Activated CD8-positive, alpha-beta memory T cell treated with anti-CD3 and anti-CD28 coated beads for 36 hours (primary cell): Measurements from ENCODE around the gene B3GNT4. TPM values are rescaled to one million over a fixed set of nuclear protein-coding genes. Genes with fewer than 3 reads are reported as not detected.
"Not testable (repeated sequence)": the region's sequence is repeated elsewhere in the genome, so short reads cannot be mapped to it uniquely, and the experiment has no call there.

Source experiments
- CTCF ChIA-PET: fragments of 350-600 bp; sonication (Branson Sonifier 250); formaldehyde crosslinking; loops from one replicate; lab custom pipeline; 2021; ENCODE audit warnings: antibody characterized with exemption; lab: Charles Lee
- POLR2A ChIA-PET: fragments of 350-600 bp; sonication (Branson Sonifier 250); formaldehyde crosslinking; loops from one replicate; lab custom pipeline; 2021; ENCODE audit warnings: antibody characterized with exemption; lab: Charles Lee
- total RNA-seq, 2 experiments: library from RNA; stranded (reverse); gene quantifications; one replicate each; pipeline ENCODE4 v1.2.3, GENCODE V29; 2021

B3GNT4 gene
- under 1 TPM; 0.46 to 0.63 TPM for total RNA-seq

DNA sequence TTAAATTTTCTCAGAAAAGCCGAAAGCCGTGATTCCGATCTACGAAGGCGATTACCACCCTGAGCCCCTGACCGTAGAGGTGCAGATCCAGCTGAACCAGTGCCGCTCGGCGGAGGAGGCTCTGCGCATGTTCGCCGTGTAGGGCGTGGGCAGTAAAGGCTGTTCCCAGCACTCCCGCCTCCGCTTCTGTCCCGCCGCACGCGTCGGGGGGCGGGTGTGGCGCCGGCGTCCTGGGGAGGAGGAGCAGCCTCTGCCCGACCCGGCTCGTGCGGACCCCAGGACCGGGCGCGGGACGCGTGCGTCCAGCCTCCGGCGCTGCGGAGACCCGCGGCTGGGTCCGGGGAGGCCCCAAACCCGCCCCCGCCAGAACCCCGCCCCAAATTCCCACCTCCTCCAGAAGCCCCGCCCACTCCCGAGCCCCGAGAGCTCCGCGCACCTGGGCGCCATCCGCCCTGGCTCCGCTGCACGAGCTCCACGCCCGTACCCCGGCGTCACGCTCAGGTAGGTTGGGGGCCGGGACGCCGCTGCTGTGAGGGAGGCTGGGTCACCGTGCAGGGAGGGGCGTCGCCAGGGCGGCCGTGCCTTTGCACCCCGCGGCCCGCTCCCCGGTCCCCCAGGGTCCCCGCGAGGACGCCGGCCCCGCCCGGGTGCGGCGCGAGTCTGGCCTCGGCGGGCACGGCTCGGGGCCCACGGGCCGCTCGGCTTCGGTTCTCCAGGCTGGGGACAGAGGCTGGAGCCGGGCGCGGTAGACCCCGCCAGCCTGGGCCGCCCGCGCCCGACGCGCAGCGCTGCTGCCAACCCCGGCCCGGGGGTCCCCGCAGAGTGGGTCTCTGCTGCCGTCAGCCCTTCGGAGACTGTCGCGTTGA lies at the start of gene B3GNT4:
Gene B3GNT4, plus strand, starts transcription at position 409 of the 866 bp plus-strand sequence. CDS start 910 bp downstream, outside the sequence.
- ChIA-PET CTCF (interaction anchor here (0.6 kb wide), 1 partner anchor 47 kb away, joined by 3 read pairs; no protein-coding TSS in a partner anchor), POLR2A (interaction anchor here (0.6 kb wide), 1 partner anchor 176 kb away, joined by 5 read pairs; no protein-coding TSS in a partner anchor)

DNA sequence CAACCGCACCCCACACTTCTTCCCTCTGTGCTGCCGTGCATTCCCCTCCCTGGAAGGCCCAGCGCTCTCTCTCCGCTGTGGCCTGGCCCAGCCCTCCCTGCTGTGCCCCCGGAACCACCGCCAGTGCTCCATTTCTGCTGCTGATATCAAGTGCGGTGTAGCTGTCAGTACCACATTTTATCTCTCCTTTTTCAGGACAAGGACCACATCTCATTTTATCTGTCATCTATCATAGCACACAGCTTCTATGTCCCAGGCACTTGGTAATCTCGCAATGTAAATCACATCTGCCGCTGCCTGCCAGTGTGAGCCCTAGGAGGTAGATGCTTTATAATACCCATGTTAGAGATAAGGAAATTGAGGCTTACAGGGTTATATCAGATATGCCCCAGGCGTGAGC lies 47.8 kb upstream of the B3GNT4 start:
- ChIA-PET CTCF (interaction anchor here (1.4 kb wide), 1 partner anchor 35 kb away, joined by 3 read pairs; no protein-coding TSS in a partner anchor), POLR2A (no interaction called here)

DNA sequence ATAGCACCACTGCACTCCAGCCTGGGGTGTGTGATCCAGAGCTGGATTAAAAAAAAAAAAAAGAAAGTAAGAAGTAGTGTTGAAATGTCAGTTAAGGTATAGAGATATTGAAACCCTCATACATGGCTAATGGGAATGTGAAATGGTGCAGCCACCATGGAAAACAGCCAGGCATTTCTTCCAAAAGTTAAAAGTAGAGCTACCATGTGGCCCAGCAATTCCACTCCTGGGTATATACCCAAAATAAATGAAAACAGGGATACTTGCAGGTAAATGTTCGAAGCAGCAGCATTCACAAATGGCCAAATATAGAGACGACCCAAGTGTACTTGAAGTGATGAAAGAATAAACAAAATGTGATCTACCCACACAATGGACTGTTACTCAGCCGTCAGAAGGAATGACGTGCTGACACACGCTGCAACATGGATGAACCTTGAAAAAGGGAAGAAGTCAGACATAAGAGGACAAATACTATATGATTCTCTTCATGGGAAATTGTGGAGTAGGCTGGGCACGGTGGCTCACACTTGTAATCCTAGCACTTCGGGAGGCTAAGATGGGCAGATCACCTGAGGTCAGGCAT lies 44.7 kb upstream of the B3GNT4 start:
- POLR2A ChIA-PET, result no interaction called here
- CTCF ChIA-PET, result no interaction called here

DNA sequence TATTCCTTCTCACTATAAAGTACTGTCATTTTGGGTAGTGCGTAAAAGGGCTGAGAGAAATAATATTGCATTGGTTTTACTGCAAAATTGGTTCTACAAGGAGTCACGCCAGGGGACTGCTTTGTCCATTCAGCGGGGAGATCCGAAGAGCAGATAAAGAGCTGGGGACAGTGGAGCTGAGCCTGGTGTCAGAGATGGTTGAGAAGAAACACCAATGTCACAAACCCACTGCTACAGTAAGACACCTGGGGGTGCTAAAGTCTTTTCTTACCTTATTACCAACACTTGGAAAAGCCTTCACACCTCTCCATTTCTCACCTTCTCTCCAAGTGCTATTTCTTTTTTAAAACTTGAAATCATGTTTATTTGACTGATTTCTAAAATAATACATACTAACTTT lies 43.6 kb upstream of the B3GNT4 start:
- ChIA-PET CTCF (no interaction called here), POLR2A (no interaction called here)

DNA sequence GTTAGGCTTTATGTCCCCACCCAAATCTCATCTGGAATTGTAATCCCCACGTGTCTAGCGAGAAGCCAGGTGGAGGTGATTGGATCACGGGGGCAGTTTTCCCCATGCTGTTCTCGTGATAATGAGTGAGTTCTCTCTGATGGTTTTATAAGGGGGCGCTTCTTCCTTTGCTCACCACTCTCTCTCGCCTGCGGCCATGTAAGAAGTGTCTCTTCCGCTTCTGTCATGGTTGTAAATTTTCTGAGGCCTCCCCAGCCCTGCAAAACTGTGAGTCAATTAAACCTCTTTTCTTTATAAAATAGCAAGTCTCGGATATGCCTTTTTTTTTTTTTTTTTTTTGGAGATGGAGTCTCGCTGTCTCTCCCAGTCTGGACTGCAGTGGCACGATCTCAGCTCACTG lies 42.7 kb upstream of the B3GNT4 start:
- ChIA-PET CTCF (interaction anchor here (0.7 to 2.4 kb wide), 2 partner anchors 30 to 699 kb away, joined by 4 to 6 read pairs; no protein-coding TSS in a partner anchor), POLR2A (no interaction called here)

DNA sequence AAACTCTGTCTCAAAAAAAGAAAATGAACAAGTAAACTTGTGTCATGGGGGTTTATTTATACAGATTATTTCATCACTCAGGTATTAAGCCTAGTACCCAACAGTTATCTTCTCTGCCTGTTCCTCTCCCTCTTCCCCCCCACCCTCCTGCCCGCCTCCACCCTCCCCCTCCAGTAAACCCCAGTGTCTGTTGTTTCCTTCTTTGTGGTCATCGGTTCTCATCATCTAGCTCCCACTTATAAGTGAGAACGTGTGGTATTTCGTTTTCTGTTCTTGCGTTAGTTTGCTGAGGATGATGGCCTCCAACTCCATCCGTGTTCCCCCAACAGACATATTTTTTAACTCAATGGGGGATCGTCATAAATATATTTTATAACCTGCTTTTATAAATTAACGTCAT lies 41.8 kb upstream of the B3GNT4 start:
- CTCF ChIA-PET, result interaction anchor here (0.7 to 2.4 kb wide), 2 partner anchors 29 to 32 kb away, joined by 3 to 6 read pairs; no protein-coding TSS in a partner anchor
- POLR2A ChIA-PET, result interaction anchor here (0.6 kb wide), 1 partner anchor 21 kb away, joined by 3 read pairs; no protein-coding TSS in a partner anchor

DNA sequence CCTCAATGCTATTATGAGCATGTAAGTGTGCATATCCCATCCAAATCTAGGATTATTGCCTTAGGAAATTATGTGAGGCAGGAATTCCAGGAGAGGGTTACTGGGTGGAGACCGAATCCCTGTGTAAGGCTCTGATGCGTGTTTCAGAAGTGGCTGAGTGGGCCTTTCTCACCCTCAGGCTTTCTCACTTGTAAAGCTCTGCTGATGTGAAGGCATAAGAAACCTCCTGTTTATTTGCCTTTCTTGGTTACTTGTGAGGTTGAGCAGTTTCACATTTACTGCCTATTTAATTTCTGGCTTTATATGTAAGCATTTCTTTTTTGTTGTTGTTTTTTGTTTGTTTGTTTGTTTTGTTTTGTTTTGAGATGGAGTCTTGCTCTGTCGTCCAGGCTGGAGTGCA lies 40.5 kb upstream of the B3GNT4 start:
- ChIA-PET CTCF (interaction anchor here (0.7 to 2.4 kb wide), 2 partner anchors 28 to 53 kb away, joined by 3 to 6 read pairs; no protein-coding TSS in a partner anchor), POLR2A (no interaction called here)

DNA sequence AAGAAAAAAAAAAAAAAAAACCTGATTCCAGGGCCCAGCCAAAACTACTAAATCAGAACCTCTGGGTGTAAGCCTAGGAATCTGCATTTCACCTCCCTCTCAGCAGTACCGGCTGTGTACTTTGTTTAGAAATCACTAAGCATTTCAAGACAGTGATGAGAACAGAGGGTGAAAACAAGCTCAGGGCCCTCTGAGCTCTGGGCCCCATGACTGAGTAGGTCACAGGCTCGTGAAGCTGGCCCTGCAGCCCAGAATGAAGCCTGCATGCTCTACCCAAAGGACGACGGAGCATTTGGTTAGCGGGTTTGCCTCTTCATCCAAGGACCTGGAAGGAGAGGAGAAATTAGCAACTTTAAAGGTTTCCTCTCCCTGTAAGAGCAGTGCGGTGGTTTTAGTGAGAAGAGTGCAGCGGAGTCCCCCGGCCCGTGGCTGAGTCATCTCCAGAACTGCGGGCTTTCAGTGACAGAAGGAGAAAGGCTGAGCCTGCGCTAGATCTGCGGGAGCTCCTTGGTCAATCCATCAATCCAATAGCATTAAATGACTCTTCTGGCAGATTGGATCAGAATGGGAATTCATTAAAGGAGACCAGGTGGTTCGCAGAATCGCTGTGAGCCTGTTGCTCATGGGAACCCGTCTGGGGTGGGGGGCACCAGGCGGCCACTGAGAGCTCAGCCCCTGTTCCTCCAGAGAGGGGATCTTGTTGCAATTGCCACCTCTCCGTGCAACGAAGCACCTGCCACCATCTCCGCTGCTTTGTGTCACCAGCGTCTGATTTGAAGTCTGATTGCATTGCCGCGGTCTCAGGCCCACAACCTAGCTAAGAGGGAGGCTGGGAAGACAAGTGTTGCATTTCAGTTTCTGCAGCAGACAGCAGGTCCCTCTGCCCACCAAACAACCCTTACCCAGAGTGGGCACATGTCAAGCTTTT lies 36.8 kb upstream of the B3GNT4 start:
- POLR2A ChIA-PET, result interaction anchor here (0.7 to 1.1 kb wide), 8 partner anchors 21 to 808 kb away, joined by 3 to 15 read pairs (median 4); partner anchors contain the start of gene MLXIP
- CTCF ChIA-PET, result interaction anchor here (0.6 to 2.2 kb wide), 15 partner anchors 10 to 293 kb away, joined by 3 to 14 read pairs (median 4); partner anchors contain the start of gene LRRC43

DNA sequence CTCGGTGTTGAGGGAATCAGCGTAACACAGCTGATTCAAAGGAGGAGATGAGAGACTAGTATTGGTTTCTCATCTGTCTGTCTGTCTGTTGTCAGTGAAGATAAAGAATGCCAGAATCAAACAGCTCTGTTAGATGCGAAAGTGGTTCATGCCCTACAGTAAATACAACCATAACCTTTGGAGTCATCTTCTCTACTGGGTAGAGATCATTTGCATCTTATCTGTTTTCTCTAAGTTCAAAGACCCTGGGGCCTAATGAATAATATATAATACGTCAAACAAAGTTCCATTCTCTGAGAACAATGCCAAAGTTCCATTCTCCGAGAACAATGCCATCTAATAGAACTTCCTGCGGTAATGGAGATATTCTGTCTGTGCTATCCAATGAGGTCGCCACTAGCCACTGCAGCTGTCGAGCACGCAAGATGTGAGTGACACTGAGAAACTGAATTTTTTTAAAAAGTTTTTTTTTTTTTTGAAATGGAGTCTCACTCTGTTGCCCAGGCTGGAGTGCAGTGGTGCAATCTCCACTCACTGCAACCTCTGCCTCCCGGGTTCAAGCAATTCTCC lies 36.1 kb upstream of the B3GNT4 start:
- POLR2A ChIA-PET, result interaction anchor here (0.8 to 1.1 kb wide), 3 partner anchors 20 to 176 kb away, joined by 3 to 4 read pairs (median 4); partner anchors contain the start of gene MLXIP
- CTCF ChIA-PET, result interaction anchor here (0.9 to 2.2 kb wide), 6 partner anchors 15 to 100 kb away, joined by 3 to 14 read pairs (median 6); partner anchors contain the start of gene LRRC43

DNA sequence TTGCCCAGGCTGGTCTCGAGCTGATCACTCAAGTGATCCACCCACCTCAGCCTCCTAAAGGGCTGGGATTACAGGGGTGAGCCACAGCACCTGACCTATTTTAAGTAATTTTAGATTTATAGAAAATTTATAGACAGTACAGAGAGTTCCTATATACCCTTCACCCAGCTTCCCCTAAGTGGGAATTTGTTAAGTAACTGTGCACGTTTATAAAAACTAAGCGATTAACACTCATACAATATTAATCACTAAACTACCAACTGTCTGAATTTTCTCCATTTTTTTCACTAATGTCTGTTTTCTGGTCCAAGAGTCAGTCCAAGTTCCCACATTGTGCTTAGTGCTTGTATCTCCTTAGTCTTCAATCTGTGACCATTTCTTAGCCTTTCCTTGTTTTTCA lies 35.0 kb upstream of the B3GNT4 start:
- POLR2A ChIA-PET, result no interaction called here

DNA sequence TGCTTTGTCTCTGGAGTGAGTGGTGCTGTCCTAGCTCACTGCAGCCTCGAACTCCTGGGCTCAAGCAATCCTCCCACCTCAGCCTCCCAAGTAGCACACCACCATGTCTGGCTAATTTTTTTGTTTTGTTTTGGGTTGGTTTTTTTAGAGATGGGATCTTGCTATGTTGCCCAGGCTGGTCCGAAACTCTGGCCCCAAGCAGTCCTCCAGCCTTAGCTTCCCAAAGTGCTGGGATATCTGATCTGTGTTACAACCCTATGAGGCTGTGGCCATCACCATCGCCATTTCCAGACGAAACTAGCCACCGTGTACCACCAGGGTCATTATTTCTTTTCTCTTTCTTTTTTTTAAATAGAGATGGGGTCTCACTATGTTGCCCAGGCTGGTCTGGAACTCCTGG lies 32.1 kb upstream of the B3GNT4 start:
- ChIA-PET CTCF (no interaction called here), POLR2A (no interaction called here)

More for the DNA sequence above, 35.0 kb upstream of the B3GNT4 start:
- CTCF ChIA-PET, result no interaction called here

DNA sequence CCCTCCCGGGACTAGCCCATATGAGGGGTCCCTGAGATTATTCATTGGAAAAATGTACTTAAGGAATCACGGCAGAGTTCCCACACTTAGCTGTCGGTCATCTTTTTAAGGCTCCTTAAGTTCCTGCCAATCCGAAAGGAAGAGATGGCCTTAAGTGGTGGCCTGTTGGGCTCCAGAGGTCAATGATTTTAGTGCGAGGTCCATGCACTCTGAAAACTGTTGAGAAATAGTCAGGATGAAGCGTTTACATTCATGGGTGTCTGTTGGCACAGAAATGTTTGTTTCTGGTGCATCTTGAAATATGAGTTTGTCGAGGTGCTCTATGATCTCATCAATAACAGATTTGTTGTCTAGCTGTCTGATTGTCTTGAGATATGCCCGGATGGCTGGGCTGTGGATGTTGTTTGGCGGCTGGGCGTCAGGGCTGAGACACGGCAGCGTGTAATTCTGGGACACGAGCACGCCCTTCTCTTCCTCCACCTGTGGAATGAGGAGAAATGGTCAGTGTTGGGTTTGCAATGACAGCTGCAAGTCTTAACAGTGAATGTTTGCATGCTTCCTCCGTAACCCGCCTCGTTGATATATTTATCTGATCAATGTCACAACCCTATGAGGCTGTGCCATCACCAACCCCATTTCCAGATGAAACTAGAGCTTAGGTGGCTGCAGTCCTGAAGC lies 31.1 kb upstream of the B3GNT4 start:
- CTCF ChIA-PET, result no interaction called here
- POLR2A ChIA-PET, result no interaction called here

DNA sequence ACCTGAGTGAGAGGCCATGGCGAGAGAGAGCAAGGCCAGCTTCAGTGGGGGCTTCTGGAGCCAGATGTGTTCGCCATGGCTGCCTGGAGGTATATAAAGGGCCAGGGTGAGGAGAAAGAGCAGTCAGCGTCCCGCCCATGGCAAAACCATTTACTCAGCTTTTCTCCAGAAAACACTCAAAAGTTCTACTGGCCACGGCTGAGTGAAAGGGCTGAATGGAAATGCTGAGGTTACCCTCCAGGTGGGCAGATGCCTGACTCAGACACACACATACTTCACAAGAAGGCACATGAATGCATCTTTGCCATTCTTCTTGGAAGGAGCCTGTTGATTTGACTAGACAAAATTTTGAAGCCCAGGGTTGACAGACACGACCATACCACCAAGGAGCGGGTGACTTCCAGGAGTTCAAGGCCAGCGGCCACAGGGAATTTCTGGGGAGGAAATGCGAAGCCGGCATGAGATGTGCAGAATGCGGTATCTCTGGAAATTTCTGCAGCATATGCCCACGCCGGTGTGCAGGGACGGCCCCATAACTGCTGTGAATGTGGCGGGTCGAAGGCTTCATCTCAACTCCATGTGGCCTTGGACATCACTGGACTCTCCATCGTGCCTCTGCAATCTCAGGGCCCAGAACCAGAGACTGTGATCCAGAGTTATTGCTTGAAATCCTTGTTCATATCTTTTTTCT lies 29.2 kb upstream of the B3GNT4 start, which contains the start of gene IL31:
Gene IL31, minus strand, starts transcription at position 67 of the 691 bp plus-strand sequence. Its CDS starts 49 bp downstream, at position 18.
- ChIA-PET POLR2A (no interaction called here), CTCF (no interaction called here)

DNA sequence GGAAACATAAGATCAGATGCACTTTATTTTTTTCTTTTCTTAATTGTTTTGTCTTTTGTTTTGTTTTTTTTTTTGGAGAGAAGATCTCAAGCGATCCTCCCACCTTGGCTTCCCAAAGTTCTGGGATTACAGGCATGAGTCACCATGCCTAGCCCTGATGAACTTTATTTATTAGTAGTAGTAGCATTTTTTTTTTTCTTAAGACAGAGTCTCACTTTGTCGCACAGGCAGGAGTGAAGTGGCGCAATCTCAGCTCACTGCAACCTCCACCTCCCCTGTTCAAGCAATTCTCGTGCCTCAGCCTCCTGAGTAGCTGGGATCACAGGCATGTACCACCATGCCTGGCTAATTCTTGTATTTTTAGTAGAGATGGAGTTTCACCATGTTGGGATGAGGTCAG lies 27.0 kb upstream of the B3GNT4 start:
- POLR2A ChIA-PET, result not testable (repeated sequence)
- CTCF ChIA-PET, result interaction anchor here (0.8 kb wide), 1 partner anchor 10 kb away, joined by 3 read pairs; no protein-coding TSS in a partner anchor

DNA sequence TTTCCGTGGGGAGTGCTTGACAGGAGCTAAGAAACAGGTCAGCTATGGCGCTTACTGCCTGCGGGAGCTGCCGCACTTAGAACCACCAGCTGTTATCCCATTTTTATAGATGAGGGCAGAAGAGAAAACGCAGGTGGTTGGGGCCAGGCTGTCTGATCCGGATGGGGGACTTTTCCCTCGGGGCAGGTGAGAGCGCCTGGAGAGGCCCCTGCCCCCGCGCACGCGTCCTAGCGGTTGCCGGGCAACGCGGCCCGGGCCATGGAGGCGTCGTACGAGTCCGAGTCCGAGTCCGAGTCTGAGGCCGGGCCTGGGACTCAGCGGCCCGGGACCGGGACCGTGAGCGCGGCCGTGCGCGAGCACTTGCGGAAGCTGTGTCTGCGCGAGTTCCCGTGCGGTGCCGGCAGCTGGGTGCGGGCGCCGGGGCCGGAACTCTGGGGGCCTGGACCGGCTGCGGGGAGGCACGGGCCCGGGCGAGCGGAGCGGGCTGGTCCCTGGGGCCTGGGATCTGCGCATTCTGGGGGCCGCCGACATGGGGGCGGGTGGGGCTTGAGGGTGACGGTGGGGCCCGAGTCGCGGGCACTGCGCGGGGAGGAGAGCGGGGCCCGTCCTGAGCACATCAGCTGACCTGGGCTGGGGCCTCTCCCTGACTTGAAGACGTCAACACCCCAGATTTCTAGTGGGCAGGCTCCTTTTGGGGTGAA lies 20.5 kb upstream of the B3GNT4 start, which contains the start of gene LRRC43:
Gene LRRC43, plus strand, starts transcription at position 237 of the 701 bp plus-strand sequence. Its CDS starts 22 bp downstream, at position 259.
- CTCF ChIA-PET, result interaction anchor here (0.5 to 1.2 kb wide), 5 partner anchors 12 to 94 kb away, joined by 3 to 6 read pairs (median 3); no protein-coding TSS in a partner anchor
- POLR2A ChIA-PET, result interaction anchor here (0.6 kb wide), 1 partner anchor 21 kb away, joined by 3 read pairs; no protein-coding TSS in a partner anchor

DNA sequence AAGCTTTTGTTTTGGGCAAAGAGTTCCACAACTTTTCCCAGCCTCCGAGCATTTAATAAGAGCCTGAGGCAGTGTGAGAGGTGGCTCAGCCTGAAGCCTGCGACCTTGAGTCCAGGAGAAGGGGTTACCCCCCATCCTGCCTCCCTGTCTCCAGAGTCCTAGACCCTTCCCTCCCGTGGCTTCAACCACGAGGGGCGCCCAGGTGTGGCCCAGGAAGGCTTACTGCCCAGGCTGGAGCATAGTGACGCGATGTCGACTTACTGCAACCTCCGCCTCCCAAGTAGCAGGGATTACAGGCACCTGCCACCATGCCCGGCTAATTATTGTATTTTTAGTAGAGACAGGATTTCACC lies 19.9 kb upstream of the B3GNT4 start:
- POLR2A ChIA-PET, result no interaction called here
- CTCF ChIA-PET, result no interaction called here
